Measurements from ENCODE around the gene FRY. TPM values are rescaled to one million over a fixed set of nuclear protein-coding genes. Genes with fewer than 3 reads are reported as not detected.

Gene FRY
- total and polyA plus RNA-seq, 2 of the 13 experiments (the other 11 are each of a cell fraction or from before 2014, with no cell fraction given): 8.2 to 13.1 TPM

- Histone ChIP-seq H3K27ac (ENCODE audit: extremely low read length, insufficient read depth, low read length) (no peak overlapping the region), H3K9me3 (ENCODE audit: low read length) (no peaks in the 10 kb centered on the region), H3K4me3 (replicated peaks in 1 of 3; ENCODE audit: insufficient read depth in 1 of 3, low read depth in 2 of 3, low read length in 3 of 3) (no peak overlapping the region), H3K27me3 (ENCODE audit: control insufficient read depth in 1 of 2, insufficient read depth in 2 of 2, low read length in 2 of 2) (no peaks in the 10 kb centered on the region), H3K9ac (ENCODE audit: insufficient read depth, low read depth, low read length) (no peak overlapping the region), H2AFZ (ENCODE audit: low read length) (no peak overlapping the region), H4K20me1 (ENCODE audit: insufficient read depth, low read length) (no peaks in the 10 kb centered on the region), H3K4me2 (ENCODE audit: low read depth, low read length) (no peak overlapping the region), H3K79me2 (ENCODE audit: insufficient read depth, low read length) (no peaks in the 10 kb centered on the region), H3K4me1 (ENCODE audit: insufficient read depth, low read length) (peaks cover 14% of the 10 kb centered on the region), H3K36me3 (replicated peaks in 1 of 2; ENCODE audit: control insufficient read depth in 1 of 2, insufficient read depth in 2 of 2, low read length in 2 of 2) (no peaks in the 10 kb centered on the region)
- TF ChIP-seq TCF7L2 (IDR thresholded peaks at IDR 0.05; ENCODE audit: low read depth, low read length) (no peak), ZEB1 (IDR thresholded peaks at IDR 0.05; ENCODE audit: insufficient replicate concordance, low read depth) (no peak), HNF4A (CRISPR knock-in tag; IDR thresholded peaks at IDR 0.05) (no peak), ZNF207 (IDR thresholded peaks at IDR 0.05; ENCODE audit: borderline replicate concordance) (no peak), HNRNPUL1 (IDR thresholded peaks at IDR 0.05; ENCODE audit: low read depth, low read length) (no peak), FOXO4 (CRISPR knock-in tag; conservative IDR thresholded peaks at IDR 0.05) (no peak), GPN1 (CRISPR knock-in tag; IDR thresholded peaks at IDR 0.05; ENCODE audit: borderline replicate concordance) (no peak), IKZF4 (CRISPR knock-in tag; IDR thresholded peaks at IDR 0.05; ENCODE audit: borderline replicate concordance, low read depth, not compliant biosample characterization) (no peak), E2F5 (CRISPR knock-in tag; conservative IDR thresholded peaks at IDR 0.05) (no peak), ZNF354B (CRISPR knock-in tag; IDR thresholded peaks at IDR 0.05) (no peak), ZNF225 (CRISPR knock-in tag; IDR thresholded peaks at IDR 0.05) (no peak), KLF9 (CRISPR knock-in tag; IDR thresholded peaks at IDR 0.05; ENCODE audit: low read depth) (no peak), BCL3 (CRISPR knock-in tag; IDR thresholded peaks at IDR 0.05) (no peak)
- intact Hi-C loops (cut with micrococcal nuclease; ENCODE audit: unreplicated experiment): no loop called here
- no TSS peak for BruUV-seq (replicated peaks)
- FAIRE-seq (no peak), ATAC-seq (no peak), DNase-seq (ENCODE audit: low spot score) (no peak)
- in situ Hi-C loops (cut with HindIII; ENCODE audit: extremely low pct_ligation_motif_present, low pct_unique_long_range_greater_than_20kb): no loop called here
- CTCF ChIA-PET (ENCODE audit: low intra/inter-chr PET ratio, low total read pairs): no interaction called here
- POLR2A ChIA-PET: no interaction called here
- whole genome bisulfite sequencing (ENCODE audit: low lambda C conversion rate): 58% methylated on average over 6 of the region's 6 CpGs
Observed at GRCh38 chr13:32013181-32013580, 18.4 kb upstream of the FRY start.

All from HepG2 (cell line).